ENCODE measurements around the gene IFI6.

Gene IFI6

GRCh38 chr1:27635396-27636142 lies 36.4 kb downstream of the IFI6 start:
- ChIA-PET CTCF (no interaction called here), POLR2A (ENCODE audit: low non-redundant PET) (no interaction called here)
- no peak for DNase-seq (ENCODE audit: low spot score)
- TF ChIP-seq CTCF (conservative IDR thresholded peaks at IDR 0.05; ENCODE audit: low read depth): no peak
- no peak overlapping the region for H3K27ac ChIP-seq

- TF ChIP-seq CTCF (conservative IDR thresholded peaks at IDR 0.05; ENCODE audit: low read depth): no peak
- POLR2A ChIA-PET (ENCODE audit: low non-redundant PET): no interaction called here
- DNase-seq (ENCODE audit: low spot score): no peak
- no peak within 1 kb of the TSS for H3K27ac ChIP-seq
- CTCF ChIA-PET: no interaction called here
Observed at GRCh38 chr1:27634985-27635367, 37.0 kb downstream of the IFI6 start, which contains the start of gene FGR. TSS of gene FGR (minus strand) at chr1:27635185. CDS start at chr1:27623916, 11,269 bp downstream.

- no peak for TF ChIP-seq CTCF (conservative IDR thresholded peaks at IDR 0.05; ENCODE audit: low read depth)
- ChIA-PET CTCF (no interaction called here), POLR2A (ENCODE audit: low non-redundant PET) (no interaction called here)
- no peak overlapping the region for H3K27ac ChIP-seq
- DNase-seq (ENCODE audit: low spot score): no peak
Observed at GRCh38 chr1:27634177-27634984, 37.6 kb downstream of the IFI6 start.

- TF ChIP-seq CTCF (conservative IDR thresholded peaks at IDR 0.05; ENCODE audit: low read depth): no peak
- no peak overlapping the region for H3K27ac ChIP-seq
- ChIA-PET CTCF (no interaction called here), POLR2A (ENCODE audit: low non-redundant PET) (no interaction called here)
- no peak for DNase-seq (ENCODE audit: low spot score)
Observed at GRCh38 chr1:27633640-27634176, 38.3 kb downstream of the IFI6 start.

GRCh38 chr1:27633298-27633610 lies 38.7 kb downstream of the IFI6 start:
- POLR2A ChIA-PET (ENCODE audit: low non-redundant PET): no interaction called here
- CTCF ChIA-PET: no interaction called here
- no peak for TF ChIP-seq CTCF (conservative IDR thresholded peaks at IDR 0.05; ENCODE audit: low read depth)
- no peak for DNase-seq (ENCODE audit: low spot score)
- no peak overlapping the region for H3K27ac ChIP-seq

GRCh38 chr1:27632387-27633297 lies 39.4 kb downstream of the IFI6 start:
- TF ChIP-seq CTCF (conservative IDR thresholded peaks at IDR 0.05; ENCODE audit: low read depth): no peak
- POLR2A ChIA-PET (ENCODE audit: low non-redundant PET): no interaction called here
- CTCF ChIA-PET: no interaction called here
- no peak overlapping the region for H3K27ac ChIP-seq
- DNase-seq (ENCODE audit: low spot score): no peak
